ENCODE results near the gene OR10P1. TPM values are rescaled to one million over a fixed set of nuclear protein-coding genes. Genes with fewer than 3 reads are reported as not detected.

The OR10P1 gene
- total and polyA plus RNA-seq, 9 donors: not detected

DNA sequence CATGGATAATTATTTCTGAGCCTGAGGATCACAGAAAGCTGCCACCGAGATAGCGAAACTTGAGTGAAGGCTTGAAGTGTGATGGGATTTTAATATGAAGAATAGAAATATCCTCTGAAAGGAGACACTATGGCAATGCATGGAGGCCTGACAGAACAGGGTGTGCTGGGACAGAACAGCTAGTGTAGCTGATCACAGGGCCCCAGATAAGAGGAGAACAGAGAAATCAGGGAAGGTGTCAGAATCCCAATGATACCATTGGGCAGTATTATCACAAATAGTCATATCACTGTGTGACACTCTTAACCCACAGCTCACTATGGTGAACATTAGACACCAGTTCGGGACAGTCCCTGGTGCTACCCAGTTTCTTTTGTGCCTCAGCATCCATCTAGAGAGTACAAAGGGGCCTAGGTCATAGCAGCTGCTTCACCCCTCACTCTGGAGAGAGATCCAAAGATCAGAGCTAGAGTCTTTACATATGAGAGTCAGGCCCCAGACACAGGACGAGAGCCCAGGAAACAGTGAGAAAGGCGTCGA is 506 bp upstream of the OR10P1 start:
- Histone ChIP-seq H3K27ac (no peak overlapping the region), H3K36me3 (no peaks in the 10 kb centered on the region), H3K9me3 (no peaks in the 10 kb centered on the region), H3K4me3 (no peak overlapping the region), H3K4me1 (ENCODE audit: insufficient read depth) (no peaks in the 10 kb centered on the region), H3K27me3 (no peaks in the 10 kb centered on the region)
- WGBS, 3 donors: 88 to 91% (median 88%) methylated on average over 6 of the region's 6 CpGs
- no peak for DNase-seq
- TF ChIP-seq POLR2A (IDR thresholded peaks at IDR 0.05) (no peak), EP300 (IDR thresholded peaks at IDR 0.05) (no peak)
- TF ChIP-seq, protein P1, sequence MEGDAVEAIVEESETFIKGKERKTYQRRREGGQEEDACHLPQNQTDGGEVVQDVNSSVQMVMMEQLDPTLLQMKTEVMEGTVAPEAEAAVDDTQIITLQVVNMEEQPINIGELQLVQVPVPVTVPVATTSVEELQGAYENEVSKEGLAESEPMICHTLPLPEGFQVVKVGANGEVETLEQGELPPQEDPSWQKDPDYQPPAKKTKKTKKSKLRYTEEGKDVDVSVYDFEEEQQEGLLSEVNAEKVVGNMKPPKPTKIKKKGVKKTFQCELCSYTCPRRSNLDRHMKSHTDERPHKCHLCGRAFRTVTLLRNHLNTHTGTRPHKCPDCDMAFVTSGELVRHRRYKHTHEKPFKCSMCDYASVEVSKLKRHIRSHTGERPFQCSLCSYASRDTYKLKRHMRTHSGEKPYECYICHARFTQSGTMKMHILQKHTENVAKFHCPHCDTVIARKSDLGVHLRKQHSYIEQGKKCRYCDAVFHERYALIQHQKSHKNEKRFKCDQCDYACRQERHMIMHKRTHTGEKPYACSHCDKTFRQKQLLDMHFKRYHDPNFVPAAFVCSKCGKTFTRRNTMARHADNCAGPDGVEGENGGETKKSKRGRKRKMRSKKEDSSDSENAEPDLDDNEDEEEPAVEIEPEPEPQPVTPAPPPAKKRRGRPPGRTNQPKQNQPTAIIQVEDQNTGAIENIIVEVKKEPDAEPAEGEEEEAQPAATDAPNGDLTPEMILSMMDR (IDR thresholded peaks at IDR 0.05): no peak
- intact Hi-C loops (cut with DNase I): no loop called here

DNA sequence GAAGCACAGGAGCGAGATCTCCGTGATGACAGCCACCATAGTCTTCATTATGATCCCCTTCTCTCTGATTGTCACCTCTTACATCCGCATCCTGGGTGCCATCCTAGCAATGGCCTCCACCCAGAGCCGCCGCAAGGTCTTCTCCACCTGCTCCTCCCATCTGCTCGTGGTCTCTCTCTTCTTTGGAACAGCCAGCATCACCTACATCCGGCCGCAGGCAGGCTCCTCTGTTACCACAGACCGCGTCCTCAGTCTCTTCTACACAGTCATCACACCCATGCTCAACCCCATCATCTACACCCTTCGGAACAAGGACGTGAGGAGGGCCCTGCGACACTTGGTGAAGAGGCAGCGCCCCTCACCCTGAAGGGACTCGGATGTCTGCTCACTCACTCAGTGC is 775 bp downstream of the OR10P1 start:
- intact Hi-C loops (cut with DNase I): no loop called here

DNA sequence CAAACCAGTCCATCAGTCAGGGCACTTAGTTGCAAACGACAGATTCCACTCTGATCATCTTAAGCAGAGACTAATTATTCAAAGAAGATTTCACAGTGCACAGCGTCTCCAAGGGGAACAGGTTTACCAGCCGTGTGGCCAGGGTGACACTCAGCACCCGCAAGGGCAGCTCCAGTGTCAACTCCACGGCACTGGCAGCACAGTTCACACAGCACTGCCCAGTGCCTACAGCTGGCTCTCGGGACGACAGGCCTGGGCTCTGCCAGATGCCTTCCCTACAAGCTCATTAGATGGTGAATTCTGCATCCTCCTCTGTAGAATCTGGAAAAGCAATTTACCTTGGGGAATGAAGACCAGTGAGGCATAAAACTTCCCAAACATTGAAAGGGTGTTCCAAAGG is 4.9 kb downstream of the OR10P1 start:
- no peak for DNase-seq
- TF ChIP-seq POLR2A (IDR thresholded peaks at IDR 0.05) (no peak), EP300 (IDR thresholded peaks at IDR 0.05) (no peak)
- TF ChIP-seq, protein P1 (IDR thresholded peaks at IDR 0.05): no peak
- H3K36me3 ChIP-seq: no peaks in the 10 kb centered on the region
- no peak overlapping the region for H3K27ac ChIP-seq
- 76 to 83% (median 80%) methylated on average over 7 of the region's 7 CpGs for WGBS, 3 donors
- H3K4me1 ChIP-seq (ENCODE audit: insufficient read depth): peaks cover 3% of the 10 kb centered on the region
- intact Hi-C loops (cut with DNase I): no loop called here
- H3K4me3 ChIP-seq: no peak overlapping the region
- H3K27me3 ChIP-seq: no peaks in the 10 kb centered on the region
- H3K9me3 ChIP-seq: peaks cover 0 to 4% of the 10 kb centered on the region in 2 donors

More for the DNA sequence above, 775 bp downstream of the OR10P1 start:
- WGBS, 3 donors: 86 to 91% (median 89%) methylated on average over 15 of the region's 15 CpGs
- Histone ChIP-seq H3K4me1 (ENCODE audit: insufficient read depth) (no peaks in the 10 kb centered on the region), H3K4me3 (no peak overlapping the region), H3K9me3 (no peaks in the 10 kb centered on the region), H3K27me3 (no peaks in the 10 kb centered on the region), H3K36me3 (no peaks in the 10 kb centered on the region), H3K27ac (no peak overlapping the region)
- TF ChIP-seq POLR2A (IDR thresholded peaks at IDR 0.05): no peak
- TF ChIP-seq, protein P1 (IDR thresholded peaks at IDR 0.05): no peak
- no peak for TF ChIP-seq EP300 (IDR thresholded peaks at IDR 0.05)
- DNase-seq: no peak

DNA sequence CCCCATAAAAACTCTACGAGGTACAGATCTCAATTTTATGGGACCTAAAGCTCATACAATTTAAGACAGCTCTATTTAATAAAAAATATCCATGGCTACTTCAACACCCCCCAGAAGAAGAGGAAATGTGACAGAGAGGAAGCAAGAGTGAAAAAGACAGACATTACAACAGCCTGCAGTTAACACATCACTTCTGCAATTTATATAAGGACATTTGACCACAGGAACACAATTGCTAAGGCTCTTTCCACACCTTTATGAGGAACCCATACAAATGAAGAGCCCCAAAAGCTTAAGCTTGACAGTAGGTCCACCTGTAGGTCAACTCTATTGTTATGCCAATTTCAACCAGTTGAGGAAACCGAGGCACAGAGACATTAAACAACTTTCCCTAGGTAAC is 5.6 kb downstream of the OR10P1 start:
- Histone ChIP-seq H3K36me3 (no peaks in the 10 kb centered on the region), H3K27ac (no peak overlapping the region), H3K9me3 (peaks cover 0 to 4% of the 10 kb centered on the region in 2 donors), H3K27me3 (no peaks in the 10 kb centered on the region), H3K4me3 (no peak overlapping the region), H3K4me1 (ENCODE audit: insufficient read depth) (peaks cover 3% of the 10 kb centered on the region)
- DNase-seq: no peak
- TF ChIP-seq EP300 (IDR thresholded peaks at IDR 0.05): no peak
- TF ChIP-seq POLR2A (IDR thresholded peaks at IDR 0.05): no peak
- TF ChIP-seq, protein P1 (IDR thresholded peaks at IDR 0.05): no peak
- 34 to 76% (median 54%) methylated on average over 2 of the region's 2 CpGs for WGBS, 3 donors
- intact Hi-C loops (cut with DNase I): no loop called here

Measured in ovary (tissue), 9 donors.